ENCODE measurements around the gene AUTS2.

The AUTS2 gene

DNA sequence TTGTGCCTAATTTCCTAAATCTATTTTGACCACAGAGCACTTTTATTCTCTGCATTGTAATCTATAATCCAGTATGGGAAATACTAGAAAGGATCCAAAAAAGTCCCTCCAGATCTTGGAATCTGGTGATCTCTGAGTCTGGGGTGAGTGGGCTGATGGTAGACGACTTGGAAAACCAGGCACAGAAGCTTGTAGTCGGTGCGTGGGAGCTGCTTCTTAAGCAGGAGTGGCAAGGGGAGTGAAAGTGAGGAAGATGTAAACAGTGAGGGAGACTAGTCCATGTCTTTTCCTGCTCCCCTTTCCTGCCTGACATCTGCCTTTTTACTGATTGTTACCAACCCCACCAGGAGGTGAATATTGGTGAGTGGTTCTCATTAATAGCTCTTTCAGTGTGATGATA lies 6.8 kb downstream of the AUTS2 start:
- H3K4me3 ChIP-seq (ENCODE audit: low read depth, low read length), result no peak overlapping the region
- TF ChIP-seq, protein P1, sequence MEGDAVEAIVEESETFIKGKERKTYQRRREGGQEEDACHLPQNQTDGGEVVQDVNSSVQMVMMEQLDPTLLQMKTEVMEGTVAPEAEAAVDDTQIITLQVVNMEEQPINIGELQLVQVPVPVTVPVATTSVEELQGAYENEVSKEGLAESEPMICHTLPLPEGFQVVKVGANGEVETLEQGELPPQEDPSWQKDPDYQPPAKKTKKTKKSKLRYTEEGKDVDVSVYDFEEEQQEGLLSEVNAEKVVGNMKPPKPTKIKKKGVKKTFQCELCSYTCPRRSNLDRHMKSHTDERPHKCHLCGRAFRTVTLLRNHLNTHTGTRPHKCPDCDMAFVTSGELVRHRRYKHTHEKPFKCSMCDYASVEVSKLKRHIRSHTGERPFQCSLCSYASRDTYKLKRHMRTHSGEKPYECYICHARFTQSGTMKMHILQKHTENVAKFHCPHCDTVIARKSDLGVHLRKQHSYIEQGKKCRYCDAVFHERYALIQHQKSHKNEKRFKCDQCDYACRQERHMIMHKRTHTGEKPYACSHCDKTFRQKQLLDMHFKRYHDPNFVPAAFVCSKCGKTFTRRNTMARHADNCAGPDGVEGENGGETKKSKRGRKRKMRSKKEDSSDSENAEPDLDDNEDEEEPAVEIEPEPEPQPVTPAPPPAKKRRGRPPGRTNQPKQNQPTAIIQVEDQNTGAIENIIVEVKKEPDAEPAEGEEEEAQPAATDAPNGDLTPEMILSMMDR (IDR thresholded peaks at IDR 0.05; ENCODE audit: control insufficient read depth, extremely low read depth, insufficient read depth), result no peak
- no peak for DNase-seq (ENCODE audit: low read depth)

DNA sequence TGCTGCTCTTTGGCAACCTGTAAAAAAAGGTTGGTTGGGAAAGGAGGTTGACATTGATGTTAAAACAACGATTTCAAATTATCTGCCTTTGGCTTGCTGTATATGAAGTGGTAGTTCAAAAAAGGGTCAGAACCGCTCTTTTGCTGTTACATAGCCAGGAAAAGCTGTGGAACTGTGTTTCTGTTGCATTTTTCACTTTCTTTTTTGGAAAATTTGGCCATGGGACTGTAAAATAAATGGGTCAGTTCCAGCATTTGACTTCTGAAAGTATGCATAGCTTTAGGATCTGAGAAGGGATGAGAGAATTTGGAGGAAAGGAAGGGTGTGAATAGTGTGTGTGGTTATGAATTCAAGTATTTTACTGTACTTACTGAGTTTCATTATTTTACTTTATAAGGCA lies 7.3 kb downstream of the AUTS2 start:
- no peak overlapping the region for H3K4me3 ChIP-seq (ENCODE audit: low read depth, low read length)
- TF ChIP-seq, protein P1 (IDR thresholded peaks at IDR 0.05; ENCODE audit: control insufficient read depth, extremely low read depth, insufficient read depth), result no peak
- DNase-seq (ENCODE audit: low read depth), result no peak

DNA sequence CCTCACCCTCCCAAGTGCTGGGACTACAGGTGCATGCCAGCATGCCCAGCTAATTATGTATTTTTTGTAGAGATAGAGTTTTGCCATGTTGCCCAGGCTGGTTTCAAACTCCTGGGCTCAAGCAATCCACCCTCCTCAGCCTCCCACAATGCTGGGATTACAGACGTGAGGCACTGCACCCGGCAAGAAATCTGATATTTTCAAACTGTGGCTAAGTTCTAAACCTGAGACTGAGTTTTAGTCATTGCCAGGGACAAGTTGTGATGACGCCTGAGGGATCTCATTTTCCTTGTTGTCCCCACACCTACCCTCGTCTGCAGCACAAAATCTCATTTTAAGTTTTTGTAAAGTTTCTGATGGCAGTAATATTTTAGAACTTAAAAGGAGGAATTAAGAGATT lies 9.8 kb downstream of the AUTS2 start:
- no peak overlapping the region for H3K4me3 ChIP-seq (ENCODE audit: low read depth, low read length)
- TF ChIP-seq, protein P1 (IDR thresholded peaks at IDR 0.05; ENCODE audit: control insufficient read depth, extremely low read depth, insufficient read depth), result no peak
- DNase-seq (ENCODE audit: low read depth), result no peak

DNA sequence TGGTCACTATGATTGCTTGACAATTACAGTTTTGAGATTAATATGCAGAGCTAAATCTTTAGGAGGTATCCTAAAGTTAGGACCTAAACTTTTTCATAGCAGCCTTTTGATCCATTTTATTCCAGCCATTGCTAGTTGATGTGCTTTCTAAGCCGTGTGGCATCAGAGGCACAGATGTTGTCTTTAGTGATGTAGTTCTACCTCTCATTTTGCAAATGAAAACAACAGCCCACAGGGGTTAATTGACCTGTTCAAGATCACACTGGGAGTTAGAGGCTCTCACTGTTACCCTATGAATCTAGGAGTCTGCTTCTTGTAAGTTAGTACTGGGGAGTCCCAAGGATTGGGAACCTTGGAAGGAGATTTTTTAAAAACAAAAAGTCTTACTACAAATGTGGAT lies 10.6 kb downstream of the AUTS2 start:
- TF ChIP-seq, protein P1 (IDR thresholded peaks at IDR 0.05; ENCODE audit: control insufficient read depth, extremely low read depth, insufficient read depth), result no peak
- no peak for DNase-seq (ENCODE audit: low read depth)
- H3K4me3 ChIP-seq (ENCODE audit: low read depth, low read length), result no peak overlapping the region

DNA sequence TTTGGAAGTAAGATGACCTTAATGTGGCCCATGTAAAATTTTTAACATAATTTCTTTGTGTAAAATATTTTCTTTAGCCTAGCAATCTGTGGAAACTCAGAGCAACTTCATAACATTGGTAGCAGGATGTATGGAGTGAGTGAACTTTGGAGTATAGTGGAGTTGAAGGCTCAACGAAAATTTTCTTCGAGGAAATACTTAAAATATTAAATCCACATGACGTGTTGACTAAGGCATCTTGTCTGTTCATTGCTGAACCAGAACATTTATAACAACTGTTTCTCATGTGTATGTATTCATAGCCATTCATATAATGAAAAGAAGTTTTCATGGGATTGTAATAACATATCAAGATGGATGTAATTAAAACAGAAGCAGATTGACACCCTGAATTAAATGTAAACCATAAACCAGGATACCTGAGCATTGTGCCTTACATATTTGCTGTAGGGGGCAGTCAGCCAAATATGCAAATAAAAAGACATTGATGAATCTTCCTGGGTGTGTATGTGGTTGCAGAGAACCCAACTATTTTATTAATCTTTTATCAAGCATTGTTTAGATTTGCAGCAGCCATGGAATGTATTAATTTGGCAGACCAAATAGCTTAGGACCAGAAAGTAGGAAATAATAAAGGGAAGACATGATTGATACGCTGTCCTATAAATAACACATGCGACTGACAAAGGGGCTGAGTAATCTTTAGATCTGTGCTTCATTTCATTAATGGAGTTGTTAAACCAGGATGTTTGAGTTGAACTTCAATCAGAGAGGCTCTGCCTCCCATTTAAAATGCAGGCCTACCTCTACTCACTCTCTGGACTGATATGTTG lies 11.5 kb downstream of the AUTS2 start:
- no peak overlapping the region for H3K4me3 ChIP-seq (ENCODE audit: low read depth, low read length)
- TF ChIP-seq, protein P1 (IDR thresholded peaks at IDR 0.05; ENCODE audit: control insufficient read depth, extremely low read depth, insufficient read depth), result no peak
- no peak for DNase-seq (ENCODE audit: low read depth)

DNA sequence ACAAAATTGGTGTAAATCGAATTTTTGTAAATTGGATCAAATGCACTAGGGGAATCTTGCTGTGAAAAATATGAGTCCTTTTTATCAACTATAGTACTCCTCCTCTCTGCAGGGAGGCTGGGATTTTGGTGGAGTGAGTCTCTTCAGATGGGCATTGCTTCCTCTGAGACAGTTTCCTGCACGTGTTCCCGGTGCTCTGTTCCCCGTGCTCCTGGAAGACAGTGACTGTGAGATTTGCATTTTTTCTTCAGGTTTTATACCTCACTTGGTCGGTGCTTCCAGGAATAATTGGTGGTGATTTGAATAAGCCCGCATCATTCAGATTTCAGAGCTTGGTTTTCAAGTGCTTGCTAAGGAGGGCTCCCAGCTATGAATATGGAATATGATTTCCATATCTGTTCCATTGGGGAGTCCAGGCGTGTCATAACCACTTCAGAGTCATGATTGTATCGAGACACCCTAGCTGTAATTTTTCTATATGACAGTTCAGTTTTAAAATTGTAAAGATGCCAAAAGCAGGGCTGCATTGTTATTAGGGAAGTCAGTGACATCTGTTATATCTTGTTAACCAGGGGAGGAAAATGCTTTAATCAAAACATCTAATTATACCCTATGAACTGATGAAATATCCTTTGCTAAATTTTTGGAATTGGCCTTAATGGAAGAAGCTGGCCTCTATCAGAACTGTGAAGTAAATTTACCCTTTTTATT lies 12.3 kb downstream of the AUTS2 start:
- no peak for DNase-seq (ENCODE audit: low read depth)
- TF ChIP-seq, protein P1 (IDR thresholded peaks at IDR 0.05; ENCODE audit: control insufficient read depth, extremely low read depth, insufficient read depth), result no peak
- no peak overlapping the region for H3K4me3 ChIP-seq (ENCODE audit: low read depth, low read length)

Data from LNCaP clone FGC (cell line).